PC-3 (cell line): Measurements from ENCODE around the gene GALNT2. TPM values are rescaled to one million over a fixed set of nuclear protein-coding genes. Genes with fewer than 3 reads are reported as not detected.

Experiments
- ATAC-seq: fragments of 200-7000 bp; cut with Tn5 transposase; 2 replicates; pipeline ENCODE4 v1.9.1; 2020; ENCODE audit warnings: mild to moderate bottlenecking, moderate library complexity
- BruUV-seq: library from RNA; stranded (reverse); fragments of 400-500 nt; replicated peaks from 2 replicates; lab custom pipeline; 2021; lab: Mats Ljungman, UMichigan
- CTCF ChIA-PET: fragments of 300-600 bp; sonication (Branson Sonifier 250); formaldehyde crosslinking; loops from one replicate; lab custom pipeline; 2022; ENCODE audit warnings: antibody characterized with exemption; lab: Charles Lee
- POLR2A ChIA-PET: fragments of 300-600 bp; sonication (Branson Sonifier 250); formaldehyde crosslinking; loops from one replicate; lab custom pipeline; 2022; ENCODE audit warnings: antibody characterized with exemption; ENCODE audit not compliant: unreplicated experiment; lab: Charles Lee
- DNase-seq: peaks from one replicate; pipeline ENCODE4 v3.0.0-alpha.2; 2015
- H2AFZ ChIP-seq: fragments of 300-600 bp; sonication (generic); 2 replicates; pipeline ENCODE4 v1.6.0; 2016; ENCODE audit warnings: antibody characterized with exemption, low read length
- H3F3A ChIP-seq: fragments of 300-600 bp; sonication (generic); one replicate; pipeline ENCODE4 v1.6.0; 2017; ENCODE audit warnings: antibody characterized with exemption, low read length, control low read depth, mild to moderate bottlenecking; ENCODE audit not compliant: unreplicated experiment
- H3K27ac ChIP-seq: fragments of 300-600 bp; sonication (generic); 2 replicates; pipeline ENCODE4 v1.5.1; 2016; ENCODE audit warnings: mild to moderate bottlenecking, low read length
- H3K27me3 ChIP-seq: fragments of 300-600 bp; sonication (generic); 2 replicates; pipeline ENCODE4 v1.6.1; 2016; ENCODE audit warnings: low read length, mixed read lengths
- H3K36me3 ChIP-seq: fragments of 300-600 bp; sonication (generic); 2 replicates; pipeline ENCODE4 v1.6.1; 2016; ENCODE audit warnings: low read depth, mixed run types, low read length, mixed read lengths
- H3K4me1 ChIP-seq: fragments of 300-600 bp; sonication (generic); 2 replicates; pipeline ENCODE4 v1.5.1; 2016; ENCODE audit warnings: low read length; ENCODE audit not compliant: insufficient read depth
- H3K4me2 ChIP-seq: fragments of 300-600 bp; sonication (generic); 2 replicates; pipeline ENCODE4 v1.6.0; 2016; ENCODE audit warnings: low read length
- H3K4me3 ChIP-seq: fragments of 300-600 bp; sonication (generic); 2 replicates; pipeline ENCODE4 v1.5.1; 2016; ENCODE audit warnings: mild to moderate bottlenecking, low read length, mixed read lengths
- H3K79me2 ChIP-seq: fragments of 300-600 bp; sonication (generic); 2 replicates; pipeline ENCODE4 v1.6.1; 2017; ENCODE audit warnings: low read length, mixed read lengths
- H3K9ac ChIP-seq: fragments of 300-600 bp; sonication (generic); 2 replicates; pipeline ENCODE4 v1.6.0; 2016; ENCODE audit warnings: mild to moderate bottlenecking, low read length
- H3K9me2 ChIP-seq: fragments of 300-600 bp; sonication (generic); replicated peaks from 2 replicates; pipeline ENCODE4 v1.6.1; 2016; ENCODE audit warnings: mixed run types, low read length, mixed read lengths
- H3K9me3 ChIP-seq: fragments of 300-600 bp; sonication (generic); 2 replicates; pipeline ENCODE4 v1.6.1; 2016; ENCODE audit warnings: low read length, mixed read lengths
- H4K20me1 ChIP-seq: fragments of 300-600 bp; sonication (generic); 2 replicates; pipeline ENCODE4 v1.6.1; 2016; ENCODE audit warnings: low read length, mixed read lengths
- EZH2 ChIP-seq: fragments of 300-600 bp; sonication (generic); IDR thresholded peaks from one replicate; pipeline ENCODE4 v1.6.1; 2017; ENCODE audit warnings: antibody characterized with exemption, mild to moderate bottlenecking, low read length; ENCODE audit not compliant: unreplicated experiment
- EZH2phosphoT487 ChIP-seq: fragments of 300-600 bp; sonication (generic); IDR thresholded peaks from 2 replicates; pipeline ENCODE4 v1.6.1; 2018; ENCODE audit warnings: mild to moderate bottlenecking, antibody characterized with exemption, low read length, borderline replicate concordance
- intact Hi-C: fragments of 100-400 bp; cut with micrococcal nuclease; formaldehyde crosslinking; loops from 2 replicates; pipeline ENCODE4 v1.9.0; 2023
- total RNA-seq: library from RNA; depleted of rRNA; stranded (reverse); fragments of >200 nt; gene quantifications from 2 replicates; pipeline ENCODE4 v1.2.3, GENCODE V29; 2014
- TF ChIP-seq, protein P1 (sequence below): fragments of 300-600 bp; sonication (generic); conservative IDR thresholded peaks from 2 replicates; pipeline ENCODE4 v1.5.1; 2017; ENCODE audit warnings: antibody characterized with exemption, low read depth, mild to moderate bottlenecking, low read length

The GALNT2 gene
- total RNA-seq, 1 experiment from 2014 or later, result 182 TPM

DNA sequence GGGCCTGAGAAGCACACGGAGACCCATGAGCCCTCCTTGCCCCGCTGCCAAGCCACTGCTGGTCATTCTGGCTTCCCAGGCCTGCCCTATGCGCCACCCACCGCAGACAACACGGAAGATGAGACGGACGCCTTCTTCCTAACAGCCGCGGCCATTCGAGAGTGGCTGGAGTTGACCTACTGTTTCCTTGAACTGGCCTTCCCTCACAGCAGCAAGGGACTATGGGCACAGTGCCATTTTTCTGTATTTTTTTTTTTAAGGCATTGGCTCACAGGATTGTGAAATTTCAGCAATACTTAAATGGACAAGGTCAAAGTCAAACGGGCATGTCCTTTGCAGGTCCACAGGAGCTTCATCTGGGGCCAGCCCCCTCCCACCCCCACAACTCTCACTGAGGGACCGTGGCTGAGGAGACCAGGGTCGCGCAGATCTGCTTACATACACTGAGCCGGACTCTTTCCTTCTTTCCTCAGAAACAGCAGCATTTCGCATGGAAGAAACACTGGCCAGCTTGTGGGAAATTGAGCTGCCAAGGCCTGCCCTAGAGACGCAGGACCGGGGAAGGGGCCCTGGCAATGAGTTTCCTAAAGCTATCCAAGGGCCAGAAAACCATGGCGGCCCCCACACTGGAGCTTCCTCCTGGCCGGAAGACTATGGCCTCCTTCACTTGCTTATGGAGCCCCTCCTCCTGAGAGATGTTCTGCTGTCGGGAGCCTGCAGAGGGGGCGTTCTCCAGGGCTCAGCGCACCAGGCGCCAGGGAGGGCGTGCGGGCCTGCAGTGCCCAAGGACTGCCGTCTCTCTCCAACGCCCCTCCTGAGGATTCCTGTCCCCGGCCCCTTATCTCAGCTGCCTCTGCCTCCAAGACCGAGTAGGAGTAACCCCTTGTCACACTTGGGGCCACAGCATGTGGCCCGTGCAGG lies 260.2 kb downstream of the GALNT2 start:
- H3K4me1 ChIP-seq, result peaks cover 20% of the 10 kb centered on the region
- no peak overlapping the region for H3K4me3 ChIP-seq
- H4K20me1 ChIP-seq, result no peaks in the 10 kb centered on the region
- H3K27me3 ChIP-seq, result peaks cover 21% of the 10 kb centered on the region
- H3K36me3 ChIP-seq, result no peaks in the 10 kb centered on the region
- ATAC-seq, result no peak
- DNase-seq, result no peak
- H3K9me3 ChIP-seq, result no peaks in the 10 kb centered on the region
- H3K27ac ChIP-seq, result no peak overlapping the region
- H3K9ac ChIP-seq, result no peak overlapping the region
- H2AFZ ChIP-seq, result no peak overlapping the region
- BruUV-seq, result no TSS peak
- intact Hi-C loops, result no loop called here
- peak overlapping the region; percentile 44; the same call in 1 of the 2 replicates for H3K4me2 ChIP-seq
- POLR2A ChIA-PET, result no interaction called here
- no peaks in the 10 kb centered on the region for H3F3A ChIP-seq
- no peaks in the 10 kb centered on the region for H3K79me2 ChIP-seq
- no peaks in the 10 kb centered on the region for H3K9me2 ChIP-seq
- CTCF ChIA-PET, result no interaction called here
- TF ChIP-seq, protein P1, sequence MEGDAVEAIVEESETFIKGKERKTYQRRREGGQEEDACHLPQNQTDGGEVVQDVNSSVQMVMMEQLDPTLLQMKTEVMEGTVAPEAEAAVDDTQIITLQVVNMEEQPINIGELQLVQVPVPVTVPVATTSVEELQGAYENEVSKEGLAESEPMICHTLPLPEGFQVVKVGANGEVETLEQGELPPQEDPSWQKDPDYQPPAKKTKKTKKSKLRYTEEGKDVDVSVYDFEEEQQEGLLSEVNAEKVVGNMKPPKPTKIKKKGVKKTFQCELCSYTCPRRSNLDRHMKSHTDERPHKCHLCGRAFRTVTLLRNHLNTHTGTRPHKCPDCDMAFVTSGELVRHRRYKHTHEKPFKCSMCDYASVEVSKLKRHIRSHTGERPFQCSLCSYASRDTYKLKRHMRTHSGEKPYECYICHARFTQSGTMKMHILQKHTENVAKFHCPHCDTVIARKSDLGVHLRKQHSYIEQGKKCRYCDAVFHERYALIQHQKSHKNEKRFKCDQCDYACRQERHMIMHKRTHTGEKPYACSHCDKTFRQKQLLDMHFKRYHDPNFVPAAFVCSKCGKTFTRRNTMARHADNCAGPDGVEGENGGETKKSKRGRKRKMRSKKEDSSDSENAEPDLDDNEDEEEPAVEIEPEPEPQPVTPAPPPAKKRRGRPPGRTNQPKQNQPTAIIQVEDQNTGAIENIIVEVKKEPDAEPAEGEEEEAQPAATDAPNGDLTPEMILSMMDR, result no peak

DNA sequence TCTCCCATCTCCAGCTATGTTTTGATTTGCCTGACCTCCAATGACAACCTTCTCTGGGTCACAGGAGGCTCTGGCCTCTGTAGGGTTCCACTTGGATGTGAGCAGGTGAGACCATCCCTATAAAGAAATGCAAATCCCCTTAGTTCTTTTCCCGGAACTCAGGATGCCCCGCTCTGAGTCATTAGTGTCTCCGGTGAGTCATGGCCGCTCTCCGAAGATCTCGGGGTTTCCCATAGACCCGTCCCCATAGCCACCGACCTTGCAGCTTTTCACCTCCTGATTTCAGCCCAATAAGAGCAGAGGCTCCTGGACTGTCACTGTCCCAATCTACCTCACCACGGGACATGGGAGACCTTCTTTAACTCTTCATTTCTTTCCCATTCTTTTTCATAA lies 260.9 kb downstream of the GALNT2 start:
- POLR2A ChIA-PET, result no interaction called here
- H3K4me2 ChIP-seq, result peak overlapping the region; percentile 44

More for the DNA sequence above, 260.9 kb downstream of the GALNT2 start:
- H3K4me1 ChIP-seq, result peaks cover 20% of the 10 kb centered on the region
- H3F3A ChIP-seq, result no peaks in the 10 kb centered on the region
- no peak overlapping the region for H3K4me3 ChIP-seq
- BruUV-seq, result no TSS peak
- peak; percentile 87 for DNase-seq
- no peaks in the 10 kb centered on the region for H3K36me3 ChIP-seq
- peaks cover 14% of the 10 kb centered on the region for H3K27me3 ChIP-seq
- H4K20me1 ChIP-seq, result no peaks in the 10 kb centered on the region
- ATAC-seq, result peak; percentile 83
- H3K79me2 ChIP-seq, result no peaks in the 10 kb centered on the region
- no peaks in the 10 kb centered on the region for H3K9me3 ChIP-seq
- no peaks in the 10 kb centered on the region for H3K9me2 ChIP-seq
- peak overlapping the region; percentile 7; the same call in 1 of the 2 replicates for H3K9ac ChIP-seq
- intact Hi-C loops, result no loop called here
- TF ChIP-seq, protein P1, result no peak
- TF ChIP-seq EZH2 (no peak), EZH2phosphoT487 (no peak)
- peak overlapping the region; percentile 39 for H3K27ac ChIP-seq
- peak overlapping the region; percentile 19; the same call in 1 of the 2 replicates for H2AFZ ChIP-seq
- CTCF ChIA-PET, result no interaction called here
